SKM-1 (cell line): ENCODE results near the gene PRCD.
A peak's percentile ranks its signal among the peaks of the same experiment; 100 is the strongest.

Source experiments
- DNase-seq: peaks from one replicate; lab custom pipeline; 2025; ENCODE audit not compliant: unreplicated experiment; lab: John Stamatoyannopoulos, UW

The PRCD gene

DNA sequence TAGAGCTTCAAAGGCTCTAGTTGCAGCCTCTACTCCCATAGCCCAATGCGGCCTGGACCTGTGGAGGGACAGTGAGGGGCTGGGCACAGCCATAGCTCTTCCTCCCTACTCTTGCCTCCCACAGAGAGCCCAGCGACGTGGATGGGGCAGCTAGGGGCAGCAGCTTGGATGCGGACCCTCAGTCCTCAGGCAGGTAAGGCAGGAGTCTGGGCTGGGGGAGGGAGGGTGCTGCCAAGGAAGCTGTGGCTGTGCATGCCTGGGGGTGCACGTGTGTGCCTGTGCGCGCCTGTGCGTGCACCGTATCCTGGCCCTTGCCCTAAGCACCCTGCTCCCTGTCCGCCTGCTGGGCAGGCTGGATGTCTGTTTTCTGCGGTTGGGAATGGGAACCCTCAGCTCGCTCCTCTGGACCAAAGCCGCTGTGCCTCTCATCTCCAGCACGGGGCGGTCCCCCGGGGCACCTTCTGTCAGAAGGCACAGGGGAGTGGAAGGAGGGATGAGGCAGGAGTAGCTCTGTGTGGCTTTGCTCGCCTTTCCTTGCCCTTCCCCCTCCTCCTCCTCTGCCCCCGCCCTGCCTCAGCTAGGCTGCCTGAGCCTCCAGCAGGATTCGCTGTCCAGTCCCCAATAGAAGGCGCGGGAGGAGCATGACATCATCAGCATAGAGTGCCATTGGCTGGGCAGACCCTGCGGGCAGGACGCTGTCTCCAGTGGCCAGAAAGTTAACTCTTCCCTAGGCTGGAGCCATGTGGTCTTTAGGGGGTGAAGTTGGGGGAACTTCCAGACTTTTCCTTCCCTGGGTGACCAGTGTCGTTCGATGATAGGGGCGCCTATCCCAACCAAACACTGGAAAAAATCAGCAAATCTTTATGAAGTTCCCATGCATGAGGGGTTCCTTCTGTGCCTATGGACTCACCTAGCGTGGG is 797 bp downstream of the PRCD start:
- DNase-seq, result no peak

- no peak for DNase-seq
Observed at GRCh38 chr17:76541739-76542454, 2.1 kb downstream of the PRCD start.

DNA sequence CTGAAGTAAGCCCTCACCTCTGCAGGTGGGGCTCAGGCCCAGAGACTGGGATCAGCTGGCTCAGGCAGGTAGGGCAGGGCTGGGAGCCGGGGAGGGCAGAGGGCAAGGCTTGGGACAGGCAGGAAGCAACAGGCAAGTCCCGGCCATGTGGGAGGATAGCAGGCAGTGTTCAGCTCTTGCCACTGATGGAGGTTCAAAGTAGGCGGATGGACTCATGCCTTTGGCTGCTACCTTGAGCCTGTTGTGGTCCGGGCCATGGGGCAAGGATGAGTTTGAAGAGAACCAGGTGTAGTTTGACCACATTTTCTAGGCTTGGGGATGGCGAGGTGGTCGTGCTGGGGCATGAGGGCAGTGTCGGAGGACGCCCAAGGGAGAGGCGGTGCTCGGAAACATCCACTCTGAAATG is 2.7 kb downstream of the PRCD start:
- DNase-seq, result no peak

DNA sequence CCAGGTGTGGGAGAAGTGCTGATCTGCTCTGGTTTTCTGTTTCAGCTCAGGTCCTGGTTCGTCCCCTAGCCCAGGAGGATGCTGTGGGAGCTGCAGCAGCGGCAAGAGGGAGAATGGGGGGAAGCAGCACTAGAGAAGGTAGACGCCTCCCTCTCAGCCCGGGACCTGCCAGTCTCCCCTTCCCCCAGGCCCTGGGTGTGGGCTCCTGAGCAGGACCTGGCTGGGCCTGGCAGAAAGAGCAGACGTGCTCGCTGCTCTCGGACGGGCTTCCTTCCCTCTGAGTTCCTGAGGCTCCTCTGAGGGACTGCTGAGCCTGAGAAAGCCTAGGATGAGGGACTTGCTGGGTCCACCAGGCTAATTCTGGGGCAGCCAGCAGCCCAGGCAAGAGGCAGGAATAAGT is 3.1 kb downstream of the PRCD start:
- no peak for DNase-seq

- DNase-seq, result no peak
Observed at GRCh38 chr17:76543482-76543825, 3.6 kb downstream of the PRCD start.

DNA sequence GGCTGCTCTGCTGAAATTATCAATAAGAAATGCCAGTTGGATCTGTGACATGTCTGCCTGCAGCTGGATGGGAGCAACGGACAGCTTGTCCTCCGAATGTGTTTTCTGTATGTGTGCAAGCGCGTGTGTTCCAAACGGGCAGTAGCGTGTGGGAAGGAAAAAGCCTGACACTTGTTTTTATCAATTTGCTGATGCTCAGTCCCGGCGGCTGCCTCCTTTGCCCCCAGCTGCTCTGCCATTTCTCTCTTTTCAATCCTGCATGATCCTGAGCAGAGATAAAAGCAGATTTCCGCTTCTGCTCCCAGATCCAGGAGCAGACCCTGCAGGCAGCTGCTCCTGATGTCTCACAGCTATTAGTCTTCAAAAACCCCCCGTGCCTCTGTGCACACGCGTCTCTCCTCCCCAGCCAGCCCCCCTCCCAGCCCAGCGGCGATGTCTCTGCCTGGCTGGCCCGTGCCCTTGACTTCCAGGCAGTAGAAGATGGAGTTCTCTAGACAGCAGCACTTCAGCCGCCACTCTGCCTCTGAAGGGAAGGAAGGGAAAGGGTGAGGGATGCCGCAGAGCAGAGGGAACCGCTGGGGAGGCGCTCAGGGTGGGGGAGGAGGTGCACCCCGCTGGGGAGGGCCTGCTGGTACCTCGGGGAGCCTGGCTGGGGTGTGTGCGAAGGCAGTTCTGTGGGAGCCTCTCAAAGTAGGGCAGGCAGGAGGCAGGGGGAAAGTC is 4.1 kb downstream of the PRCD start:
- DNase-seq, result no peak

DNA sequence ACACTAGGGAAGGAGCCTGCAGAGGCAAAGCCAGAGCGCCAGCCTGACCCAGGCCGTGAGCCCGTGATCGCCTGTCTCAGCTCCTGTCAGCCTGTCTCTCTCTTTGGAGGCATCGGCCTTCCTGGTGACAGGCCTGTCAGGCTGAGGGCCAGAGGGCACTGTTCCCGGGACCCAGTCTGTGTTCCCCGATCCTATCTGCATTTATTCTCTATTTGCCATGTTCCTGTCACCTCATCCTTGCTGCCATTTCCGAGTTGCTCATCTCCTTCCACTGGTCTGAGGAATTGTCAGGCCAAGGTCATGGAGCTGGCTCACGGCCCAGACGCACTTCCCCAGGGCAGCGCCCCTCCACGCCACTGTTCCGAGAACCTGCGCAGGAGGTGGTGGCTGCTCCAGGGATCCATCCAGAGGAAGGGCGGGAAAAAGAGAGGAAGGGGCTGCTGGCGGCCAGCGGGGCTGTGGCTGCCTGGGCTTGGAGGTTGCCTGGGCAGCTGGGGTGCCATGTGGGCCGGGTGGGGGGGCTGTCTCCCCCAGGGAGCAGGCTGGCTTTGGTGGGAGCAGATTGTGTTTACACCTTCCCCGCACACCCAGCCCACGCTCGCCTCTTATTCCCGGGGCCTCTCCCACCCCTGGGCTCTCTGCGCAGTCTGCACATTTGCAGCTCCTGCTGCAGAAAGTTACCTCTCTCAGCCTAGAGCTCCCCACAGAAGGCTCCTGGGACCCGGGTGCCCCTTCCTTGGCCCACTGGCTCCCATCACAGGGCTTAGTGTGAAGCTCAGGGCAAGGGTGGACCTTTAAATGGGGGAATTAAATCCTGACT is 4.9 kb downstream of the PRCD start:
- no peak for DNase-seq

DNA sequence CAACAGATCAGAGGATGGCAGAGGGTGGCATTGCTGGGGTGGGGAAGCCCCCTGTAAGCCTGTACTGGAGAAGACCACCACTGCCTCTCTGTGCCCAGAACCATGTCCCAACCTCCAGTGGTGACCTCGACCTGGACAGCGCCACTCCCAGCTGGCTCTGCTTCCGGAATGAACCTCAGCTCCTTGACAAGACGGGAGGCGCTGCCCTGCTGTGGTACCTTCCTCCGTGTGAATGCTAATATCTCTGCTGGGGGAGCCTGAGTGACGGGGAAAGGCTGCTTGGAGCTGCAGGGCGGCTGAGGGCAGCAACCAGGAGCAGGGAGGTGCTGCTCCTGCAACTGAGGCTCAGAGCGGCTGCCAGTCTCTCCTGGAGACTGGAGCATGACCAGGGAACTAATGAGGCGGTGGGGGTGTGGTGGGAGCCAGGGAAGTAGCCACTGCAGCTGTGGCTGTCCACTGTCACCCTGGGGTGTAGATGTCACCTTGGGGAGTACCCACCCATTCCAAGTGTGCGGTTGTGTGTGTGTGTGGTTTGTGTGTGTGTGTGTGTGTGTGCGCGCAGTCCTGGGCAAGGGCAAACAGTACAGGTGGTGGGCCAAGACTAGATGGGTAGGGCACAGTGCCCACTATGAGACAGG is 6.2 kb downstream of the PRCD start:
- no peak for DNase-seq

- no peak for DNase-seq
Observed at GRCh38 chr17:76546556-76547182, 6.8 kb downstream of the PRCD start.

DNA sequence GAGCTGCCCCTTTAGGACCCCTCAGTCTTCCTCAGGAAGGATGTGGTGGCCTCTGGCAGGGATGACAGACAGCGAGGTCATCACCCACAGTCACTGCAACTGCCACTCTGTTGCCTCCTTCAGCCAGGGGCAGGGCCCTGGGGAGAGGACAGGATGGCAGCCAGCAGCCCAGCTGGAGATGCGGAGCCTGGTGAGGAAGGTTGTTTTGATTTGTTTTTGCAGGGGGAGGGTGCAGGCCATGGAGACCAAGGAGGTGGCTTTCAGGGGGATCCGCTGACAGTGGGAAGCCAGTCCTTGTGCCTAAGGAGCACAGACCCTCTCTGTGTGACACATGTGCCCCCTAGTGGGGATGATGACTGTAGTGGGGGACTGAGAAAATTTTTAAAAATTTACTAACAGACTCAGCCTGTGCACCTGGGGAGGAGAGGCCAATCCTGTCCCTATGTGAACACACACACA is 7.4 kb downstream of the PRCD start:
- DNase-seq, result peak; percentile 13

DNA sequence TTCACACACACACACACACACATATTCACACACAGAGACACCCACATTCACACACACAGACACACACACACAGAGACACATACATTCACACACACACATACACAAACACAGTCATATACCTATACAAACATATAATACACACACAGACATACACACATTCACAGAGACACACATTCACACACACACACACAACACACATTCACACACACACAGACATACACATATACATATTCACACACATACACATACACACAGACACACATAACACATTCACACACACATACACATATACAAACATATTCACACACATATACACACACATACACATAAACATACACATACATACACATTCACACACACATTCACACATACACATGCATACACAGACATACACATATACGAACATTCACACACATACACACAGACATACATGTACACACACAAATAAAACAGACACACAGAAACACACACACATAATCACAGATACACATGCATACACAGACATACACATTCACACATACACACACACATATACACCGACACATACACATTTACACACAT is 7.9 kb downstream of the PRCD start:
- DNase-seq, result no peak

GRCh38 chr17:76548378-76549214 is 8.8 kb downstream of the PRCD start:
- DNase-seq, result no peak

DNA sequence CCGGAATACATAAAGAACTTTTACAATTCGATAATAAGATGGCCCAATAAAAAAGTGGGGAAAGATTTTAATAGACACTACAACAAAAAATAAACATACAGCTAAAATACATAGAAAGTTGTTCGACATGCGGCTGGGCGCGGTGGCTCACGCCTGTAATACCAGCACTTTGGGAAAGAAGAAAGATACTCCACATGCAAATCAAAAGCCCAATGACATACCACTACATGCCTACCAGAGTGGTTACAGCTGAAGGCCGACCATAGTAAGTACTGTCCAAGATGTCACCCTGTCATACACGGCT is 9.3 kb downstream of the PRCD start:
- DNase-seq, result no peak

GRCh38 chr17:76549539-76549938 is 9.7 kb downstream of the PRCD start:
- DNase-seq, result no peak

DNA sequence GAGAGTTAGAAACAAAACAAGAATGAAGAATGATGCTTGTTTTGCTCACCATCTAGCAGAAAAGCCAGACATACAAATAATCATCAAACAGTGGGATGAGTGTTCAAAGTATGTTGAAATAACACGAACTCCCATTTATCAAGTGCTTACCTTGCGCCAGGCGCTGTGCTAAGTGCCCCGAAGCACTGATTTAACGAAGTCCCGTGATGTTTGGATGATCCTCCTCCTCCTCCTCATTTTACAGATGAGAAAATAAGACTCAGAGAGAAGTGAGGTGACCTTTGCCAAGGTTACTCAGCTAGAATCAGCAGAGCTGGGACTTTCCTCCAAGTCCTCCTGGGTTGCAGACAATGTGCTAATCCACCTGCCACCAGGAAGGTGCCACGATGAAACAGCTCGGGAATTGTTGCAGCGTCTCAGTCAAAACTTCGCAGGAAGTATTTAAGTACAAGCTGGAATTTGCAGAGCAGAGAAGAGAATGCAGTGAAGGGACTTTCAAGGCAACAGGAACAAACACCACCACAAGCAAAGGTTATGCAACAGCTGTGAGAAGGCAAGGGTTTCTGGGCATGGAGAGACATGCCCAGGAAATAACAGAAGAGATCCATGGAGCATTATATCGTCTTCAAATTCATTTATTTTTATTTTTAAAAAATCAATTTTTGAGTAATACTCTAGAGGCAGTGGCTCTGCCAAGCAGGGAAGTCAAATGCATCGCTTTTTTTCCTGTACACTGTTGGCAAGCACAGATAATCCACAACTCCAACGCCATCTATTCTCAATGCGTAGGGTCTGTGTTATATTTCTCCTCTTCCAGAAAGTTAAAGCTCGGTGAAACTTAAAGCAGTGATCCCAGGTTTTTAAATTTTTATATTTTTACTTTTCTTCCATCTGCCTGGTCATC is 11.1 kb downstream of the PRCD start:
- peak; percentile 48 for DNase-seq

DNA sequence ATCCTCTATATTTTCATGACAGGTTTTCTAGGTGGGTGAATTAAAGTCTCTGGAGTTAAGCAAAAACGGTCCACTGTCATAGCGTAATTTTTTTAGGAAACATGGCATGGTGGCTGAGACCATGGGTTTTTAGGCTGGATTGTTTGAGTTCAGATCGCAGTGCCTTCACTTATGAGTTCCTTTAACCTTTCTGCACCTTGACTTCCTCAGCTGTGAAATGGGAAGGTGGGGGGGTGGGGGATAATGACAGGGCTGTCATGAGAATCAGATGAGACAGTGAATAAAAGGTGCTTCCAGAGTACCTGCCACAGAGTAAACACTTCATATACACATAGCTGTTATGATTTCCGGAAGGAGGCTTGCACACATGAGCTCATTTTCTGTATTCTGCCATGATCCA is 11.8 kb downstream of the PRCD start:
- no peak for DNase-seq

DNA sequence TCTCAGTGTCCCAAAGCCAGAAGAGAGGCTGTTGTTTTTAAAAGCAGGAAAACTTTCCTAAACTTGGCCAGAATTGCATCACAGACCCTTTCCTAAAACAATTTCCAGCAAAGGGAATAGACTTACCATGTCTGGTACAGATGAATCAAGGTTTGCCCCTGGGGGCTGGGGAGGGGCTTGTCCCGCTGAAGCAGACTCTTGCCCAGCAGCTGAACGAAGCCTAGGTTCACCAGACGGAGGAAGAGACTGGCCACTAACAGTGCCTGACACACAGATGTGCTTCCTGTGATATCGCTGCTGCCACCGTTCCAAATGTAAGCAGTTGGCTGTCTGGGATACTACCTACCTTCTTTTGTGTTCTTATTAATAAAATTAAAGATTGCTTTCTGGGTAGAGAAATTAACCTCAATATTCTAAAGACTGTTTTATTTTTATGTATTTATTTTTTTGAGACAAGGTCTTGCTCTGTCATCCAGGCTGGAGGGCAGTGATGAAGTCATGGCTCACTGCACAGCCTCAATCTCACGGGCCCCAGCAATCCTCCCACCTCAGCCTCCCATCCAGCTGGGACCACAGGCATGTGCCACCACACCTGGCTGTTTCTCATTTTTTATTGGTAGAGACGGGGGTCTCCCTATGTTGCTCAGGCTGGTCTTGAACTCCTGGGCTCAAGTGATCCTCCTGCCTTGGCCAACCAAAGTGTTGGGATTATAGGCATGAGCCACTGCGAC is 13.5 kb downstream of the PRCD start:
- DNase-seq, result no peak
